ENCODE results near the gene ZKSCAN1.
"Not testable (repeated sequence)": the region's sequence is repeated elsewhere in the genome, so short reads cannot be mapped to it uniquely, and the experiment has no call there.

The ZKSCAN1 gene

GRCh38 chr7:99976626-99977025 is 38.8 kb upstream of the ZKSCAN1 start:
- H3K4me3 ChIP-seq (ENCODE audit: low read depth, low read length) = no peak overlapping the region
- TF ChIP-seq CTCF (conservative IDR thresholded peaks at IDR 0.05; ENCODE audit: low read depth, low read length) = no peak

GRCh38 chr7:99979814-99980225 is 35.6 kb upstream of the ZKSCAN1 start:
- DNase-seq (ENCODE audit: low read depth) = peak; percentile 17
- not testable (repeated sequence) for H3K4me3 ChIP-seq (ENCODE audit: low read depth, low read length)
- TF ChIP-seq CTCF (conservative IDR thresholded peaks at IDR 0.05; ENCODE audit: low read depth, low read length) = peak; percentile 64

More at GRCh38 chr7:99976626-99977025, 38.8 kb upstream of the ZKSCAN1 start:
- no peak for DNase-seq (ENCODE audit: low read depth)

- DNase-seq (ENCODE audit: low read depth); H3K4me3 ChIP-seq (ENCODE audit: low read depth, low read length): not testable (repeated sequence)
Measured at GRCh38 chr7:99980448-99980872, 34.9 kb upstream of the ZKSCAN1 start.

GRCh38 chr7:99981066-99981465 is 34.3 kb upstream of the ZKSCAN1 start:
- DNase-seq (ENCODE audit: low read depth); H3K4me3 ChIP-seq (ENCODE audit: low read depth, low read length): not testable (repeated sequence)

GRCh38 chr7:99984593-99984992 is 30.8 kb upstream of the ZKSCAN1 start:
- H3K4me3 ChIP-seq (ENCODE audit: low read depth, low read length) = no peak overlapping the region
- DNase-seq (ENCODE audit: low read depth) = no peak
- TF ChIP-seq CTCF (conservative IDR thresholded peaks at IDR 0.05; ENCODE audit: low read depth, low read length) = no peak

GRCh38 chr7:99987306-99987705 is 28.1 kb upstream of the ZKSCAN1 start:
- not testable (repeated sequence) for H3K4me3 ChIP-seq (ENCODE audit: low read depth, low read length); DNase-seq (ENCODE audit: low read depth)

GRCh38 chr7:99987846-99988245 is 27.6 kb upstream of the ZKSCAN1 start:
- TF ChIP-seq CTCF (conservative IDR thresholded peaks at IDR 0.05; ENCODE audit: low read depth, low read length) = no peak
- DNase-seq (ENCODE audit: low read depth) = no peak
- no peak overlapping the region for H3K4me3 ChIP-seq (ENCODE audit: low read depth, low read length)

- peak overlapping the region; percentile 46 for H3K4me3 ChIP-seq (ENCODE audit: low read depth, low read length)
- TF ChIP-seq CTCF (conservative IDR thresholded peaks at IDR 0.05; ENCODE audit: low read depth, low read length) = no peak
- no peak for DNase-seq (ENCODE audit: low read depth)
Measured at GRCh38 chr7:99990460-99990852, 24.9 kb upstream of the ZKSCAN1 start.

- not testable (repeated sequence) for DNase-seq (ENCODE audit: low read depth); H3K4me3 ChIP-seq (ENCODE audit: low read depth, low read length)
Measured at GRCh38 chr7:99991543-99991942, 23.9 kb upstream of the ZKSCAN1 start.
